ENCODE results near the gene OR1A1.
"Not testable (repeated sequence)": the region's sequence is repeated elsewhere in the genome, so short reads cannot be mapped to it uniquely, and the experiment has no call there.

The OR1A1 gene

GRCh38 chr17:3207367-3207766 lies at the start of gene OR1A1:
TSS of gene OR1A1 (plus strand) at chr17:3207667. CDS start at chr17:3215621, 7,954 bp downstream.
- no peak for TF ChIP-seq CTCF (IDR thresholded peaks at IDR 0.05; ENCODE audit: insufficient read depth, low read depth, low read length, missing control alignments)
- no peak within 1 kb of the TSS for H3K4me3 ChIP-seq (ENCODE audit: low read depth, low read length)
- DNase-seq (ENCODE audit: low read depth): no peak

- TF ChIP-seq CTCF (IDR thresholded peaks at IDR 0.05; ENCODE audit: insufficient read depth, low read depth, low read length, missing control alignments): no peak
- peak; percentile 38 for DNase-seq (ENCODE audit: low read depth)
- no peak overlapping the region for H3K4me3 ChIP-seq (ENCODE audit: low read depth, low read length)
These were observed 39.9 kb upstream of the OR1A1 start for GRCh38 chr17:3167574-3167973.

- no peak overlapping the region for H3K4me3 ChIP-seq (ENCODE audit: low read depth, low read length)
- DNase-seq (ENCODE audit: low read depth): no peak
- TF ChIP-seq CTCF (IDR thresholded peaks at IDR 0.05; ENCODE audit: insufficient read depth, low read depth, low read length, missing control alignments): no peak
These were observed 17.5 kb upstream of the OR1A1 start for GRCh38 chr17:3189961-3190360.

GRCh38 chr17:3197219-3197618 lies 10.2 kb upstream of the OR1A1 start, which contains the start of gene OR1A2:
TSS of gene OR1A2 (plus strand) at chr17:3197519. CDS start at chr17:3197519, 0 bp downstream.
- no peak for TF ChIP-seq CTCF (IDR thresholded peaks at IDR 0.05; ENCODE audit: insufficient read depth, low read depth, low read length, missing control alignments)
- H3K4me3 ChIP-seq (ENCODE audit: low read depth, low read length): no peak within 1 kb of the TSS
- DNase-seq (ENCODE audit: low read depth): no peak

GRCh38 chr17:3208484-3208883 lies 1.0 kb downstream of the OR1A1 start:
- no peak for DNase-seq (ENCODE audit: low read depth)
- H3K4me3 ChIP-seq (ENCODE audit: low read depth, low read length): no peak overlapping the region
- no peak for TF ChIP-seq CTCF (IDR thresholded peaks at IDR 0.05; ENCODE audit: insufficient read depth, low read depth, low read length, missing control alignments)

GRCh38 chr17:3213001-3213400 lies 5.5 kb downstream of the OR1A1 start:
- TF ChIP-seq CTCF (IDR thresholded peaks at IDR 0.05; ENCODE audit: insufficient read depth, low read depth, low read length, missing control alignments): no peak
- no peak for DNase-seq (ENCODE audit: low read depth)
- H3K4me3 ChIP-seq (ENCODE audit: low read depth, low read length): no peak overlapping the region

GRCh38 chr17:3213587-3213986 lies 6.1 kb downstream of the OR1A1 start:
- no peak for TF ChIP-seq CTCF (IDR thresholded peaks at IDR 0.05; ENCODE audit: insufficient read depth, low read depth, low read length, missing control alignments)
- no peak for DNase-seq (ENCODE audit: low read depth)
- H3K4me3 ChIP-seq (ENCODE audit: low read depth, low read length): no peak overlapping the region

GRCh38 chr17:3219978-3220377 lies 12.5 kb downstream of the OR1A1 start:
- not testable (repeated sequence) for H3K4me3 ChIP-seq (ENCODE audit: low read depth, low read length); DNase-seq (ENCODE audit: low read depth)
